HG02938 (cell line): Measurements from ENCODE around the gene TIFAB.

ENCODE experiments used
- ATAC-seq: cut with Tn5 transposase; IDR thresholded peaks from one replicate; pipeline ENCODE4 v1.9.1; 2021; ENCODE audit warnings: mild to moderate bottlenecking, moderate library complexity; ENCODE audit not compliant: unreplicated experiment

Gene TIFAB

DNA sequence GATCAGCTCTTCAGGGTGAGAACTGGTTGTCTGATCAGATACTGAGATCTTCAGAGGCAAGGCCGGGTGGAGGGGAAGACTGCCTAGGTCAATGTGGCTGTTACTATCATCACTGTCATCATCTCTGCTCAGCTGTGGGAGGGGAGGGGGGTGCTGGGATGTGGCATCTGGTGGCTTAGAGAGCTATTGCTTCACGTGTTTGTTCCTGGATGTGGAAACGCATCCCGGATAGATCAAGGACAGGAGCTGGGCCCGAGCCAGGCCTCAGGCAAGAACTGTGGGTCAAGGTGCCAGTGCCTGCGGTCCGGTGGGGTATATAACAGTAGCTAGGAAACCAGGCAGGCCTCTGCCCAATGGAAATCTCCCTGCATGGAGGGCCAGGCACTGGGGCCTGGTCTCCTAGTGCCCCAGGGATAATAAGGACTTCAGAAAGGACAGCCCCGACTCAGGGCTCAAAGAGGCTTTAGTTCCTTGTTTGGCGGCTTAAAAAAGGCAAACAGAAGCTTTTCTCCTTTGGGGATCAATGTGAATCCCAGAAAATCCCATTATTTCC lies 30.3 kb upstream of the TIFAB start:
- no peak for ATAC-seq

DNA sequence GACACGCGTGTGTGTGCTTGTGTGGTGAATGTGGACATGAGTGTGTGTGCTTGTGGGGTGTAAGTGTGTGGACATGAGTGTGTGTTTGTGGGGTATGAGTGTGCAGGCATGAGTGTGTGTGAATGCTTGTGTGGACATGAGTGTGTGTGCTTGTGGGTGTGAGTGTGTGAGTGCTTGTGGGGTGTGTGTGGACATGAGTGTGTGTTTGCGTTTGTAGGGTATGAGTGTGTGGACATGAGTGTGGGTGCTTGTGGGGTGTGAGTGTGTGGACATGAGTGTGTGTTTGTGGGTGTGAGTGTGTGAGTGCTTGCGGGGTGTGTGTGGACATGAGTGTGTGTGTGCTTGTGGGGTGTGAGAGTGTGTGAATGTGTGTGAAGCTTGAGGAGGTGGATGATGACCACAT lies 29.8 kb upstream of the TIFAB start:
- no peak for ATAC-seq

GRCh38 chr5:135481387-135481786 lies 29.2 kb upstream of the TIFAB start:
- ATAC-seq: no peak

GRCh38 chr5:135480511-135480910 lies 28.4 kb upstream of the TIFAB start:
- no peak for ATAC-seq

GRCh38 chr5:135478938-135479337 lies 26.8 kb upstream of the TIFAB start:
- no peak for ATAC-seq

GRCh38 chr5:135477613-135478066 lies 25.5 kb upstream of the TIFAB start:
- no peak for ATAC-seq

DNA sequence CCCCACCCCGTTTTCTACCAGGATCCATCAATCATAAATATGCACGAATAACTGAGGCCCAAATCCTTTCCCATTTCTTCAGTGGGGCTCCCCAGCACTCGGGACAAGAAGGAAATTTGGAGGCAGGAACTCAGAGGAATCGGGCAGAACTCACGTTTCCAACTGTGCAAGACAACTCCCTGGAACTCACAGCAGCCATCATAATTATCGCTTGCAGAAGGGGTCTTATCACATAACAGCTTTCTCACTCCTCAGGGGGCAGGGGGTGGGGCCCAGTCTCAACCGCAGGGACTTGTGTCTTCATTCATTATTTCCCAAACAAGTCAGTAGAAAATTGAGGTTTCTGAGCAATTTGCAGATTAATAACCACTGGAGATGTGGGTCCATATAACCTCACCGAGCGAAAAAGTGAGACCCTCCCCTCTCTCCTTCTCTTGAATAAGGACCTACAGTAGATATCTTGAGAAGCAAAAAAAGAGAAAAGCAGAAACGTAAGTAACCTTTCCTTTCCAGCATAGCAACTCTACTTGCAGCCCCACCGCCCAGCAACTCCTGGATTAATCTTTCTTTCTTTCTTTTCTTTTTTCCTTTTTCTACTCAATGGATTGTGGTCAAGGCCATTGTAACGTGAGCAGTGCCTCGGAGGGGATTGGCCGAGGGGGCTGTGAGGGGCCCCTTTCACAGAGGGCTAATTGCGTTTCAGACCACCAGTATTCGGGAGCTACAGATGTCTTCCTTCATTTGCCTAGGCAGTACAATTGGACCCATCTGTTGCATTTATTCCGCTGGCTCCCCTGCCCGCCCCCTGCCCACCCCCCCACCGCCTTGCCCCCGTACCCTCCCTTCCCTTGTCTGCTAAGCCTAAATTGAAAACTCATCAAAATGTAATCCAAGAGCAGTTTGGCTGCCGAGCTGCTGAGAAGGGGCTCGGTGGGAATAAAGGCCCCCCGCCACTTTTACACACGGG lies 24.7 kb upstream of the TIFAB start:
- no peak for ATAC-seq

GRCh38 chr5:135473956-135474670 lies 22.0 kb upstream of the TIFAB start:
- no peak for ATAC-seq

GRCh38 chr5:135472141-135472540 lies 20.0 kb upstream of the TIFAB start:
- no peak for ATAC-seq

- ATAC-seq: no peak
Observed at GRCh38 chr5:135471726-135472125, 19.6 kb upstream of the TIFAB start.

GRCh38 chr5:135469911-135470310 lies 17.8 kb upstream of the TIFAB start:
- ATAC-seq: no peak

DNA sequence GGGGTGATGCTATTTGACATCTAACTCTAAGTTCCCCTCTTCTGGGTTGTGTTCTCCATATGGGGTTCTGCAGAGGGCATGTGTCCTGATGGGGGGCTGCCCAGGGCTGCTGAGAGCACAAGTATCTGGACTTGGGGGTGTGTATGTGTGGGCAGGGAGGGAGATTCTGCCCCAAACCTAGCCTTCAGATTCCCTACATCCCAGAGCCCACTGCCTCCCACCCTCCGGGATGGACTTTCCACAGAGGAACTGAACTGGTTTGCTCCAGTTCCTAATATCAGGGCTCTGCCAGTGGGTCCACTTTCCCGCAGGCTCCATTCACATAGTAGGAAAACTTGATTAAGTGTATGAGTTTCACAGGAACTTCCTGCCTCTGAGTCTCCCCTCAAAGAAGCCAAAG lies 16.4 kb upstream of the TIFAB start:
- no peak for ATAC-seq

DNA sequence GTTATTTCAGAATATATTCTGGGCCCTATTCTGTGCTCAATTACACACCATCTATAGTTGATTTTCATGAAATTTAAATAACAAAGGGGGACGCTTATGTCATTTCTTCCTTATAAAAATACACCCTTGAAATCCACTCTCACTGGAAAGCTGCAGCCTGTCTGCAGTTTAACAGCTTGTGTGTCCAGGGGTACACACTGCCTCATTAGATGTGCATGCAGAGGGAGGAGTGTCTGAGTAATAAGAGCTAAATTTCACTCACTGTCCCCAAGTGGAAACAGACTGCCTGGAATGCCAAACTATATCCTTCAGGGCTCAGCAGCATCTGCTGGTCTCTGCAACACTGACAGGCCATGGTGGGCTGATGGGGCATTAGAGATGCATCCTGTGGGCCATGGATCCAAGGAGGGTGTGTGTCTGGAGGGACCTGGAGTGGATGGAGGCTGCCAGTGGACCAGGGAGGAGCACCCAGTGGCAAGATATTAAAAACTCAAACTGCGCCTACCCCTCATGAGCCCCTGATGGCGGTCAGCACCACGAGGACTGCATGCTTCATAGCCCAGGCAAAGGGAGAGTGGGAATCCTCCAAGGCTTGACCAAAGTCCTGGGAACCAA lies 15.8 kb upstream of the TIFAB start:
- no peak for ATAC-seq

DNA sequence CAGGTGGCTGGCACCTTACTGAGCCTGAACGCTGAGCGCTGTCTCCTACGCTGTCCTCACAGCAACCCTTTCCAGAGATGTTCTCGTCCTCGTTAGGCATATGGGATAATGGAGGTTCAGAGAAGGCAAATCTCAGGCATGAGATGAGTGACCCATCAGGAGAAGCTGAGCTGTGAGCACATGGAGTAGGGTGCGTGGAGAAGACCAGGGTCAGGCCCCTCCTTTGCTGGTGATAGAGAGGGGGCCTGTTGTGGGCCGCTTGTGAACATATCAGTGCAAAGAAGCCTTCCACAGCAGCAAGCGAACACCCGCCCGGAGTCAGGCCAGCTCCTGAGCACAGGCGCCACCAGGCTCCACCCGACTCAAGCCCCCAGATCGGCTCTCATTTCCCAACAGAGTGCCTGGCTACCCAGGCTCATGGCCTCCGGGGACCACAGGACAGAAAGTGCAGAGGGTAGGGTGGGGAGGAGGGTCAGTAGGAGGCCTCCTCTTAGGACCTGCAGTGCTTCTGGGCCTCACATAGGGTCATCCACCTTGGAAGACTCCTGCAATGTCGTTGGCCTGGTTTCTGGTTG lies 15.0 kb upstream of the TIFAB start:
- ATAC-seq: no peak

DNA sequence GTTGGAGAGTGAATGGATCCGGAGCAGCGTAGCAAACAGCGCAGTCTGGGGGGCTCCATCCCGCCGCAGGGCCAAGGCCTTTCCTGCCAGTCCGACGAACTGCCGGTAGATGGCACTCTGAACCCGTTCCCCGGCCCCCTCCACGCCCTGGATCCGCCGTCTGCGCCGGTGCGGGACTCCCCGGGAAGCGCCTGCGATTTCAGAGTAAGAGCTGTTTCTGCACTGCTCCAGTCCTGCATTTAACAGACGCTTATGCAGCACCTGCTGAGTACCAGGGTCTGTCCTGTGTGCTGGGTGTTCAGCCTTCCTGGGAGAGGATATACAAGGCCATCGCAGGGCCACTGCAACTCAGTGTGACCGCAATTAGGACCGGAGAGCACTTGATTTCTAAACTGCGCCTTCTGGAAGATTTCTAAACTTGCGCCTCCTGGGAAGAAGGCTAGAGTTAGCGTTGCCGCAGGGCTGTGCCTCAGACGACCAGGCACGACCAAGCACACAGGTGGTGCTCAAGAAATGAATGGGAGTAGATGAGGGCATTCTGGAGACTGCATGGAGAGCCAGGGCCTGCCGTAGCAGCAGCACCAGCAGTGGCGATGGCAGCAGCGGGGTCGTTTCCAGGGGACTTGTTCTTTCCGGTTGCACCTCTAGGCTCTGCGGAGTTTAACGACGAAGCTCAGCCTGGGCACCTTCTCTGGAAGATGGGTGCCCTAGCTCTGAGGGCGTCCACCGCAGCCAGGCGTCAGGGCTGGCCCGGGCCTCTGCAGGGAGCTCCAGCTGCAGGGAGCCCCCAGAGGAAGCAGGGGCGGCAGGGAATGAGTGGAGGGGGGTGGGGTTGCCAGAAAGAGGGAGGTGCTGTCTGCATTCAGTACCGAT lies 14.3 kb upstream of the TIFAB start:
- peak; percentile 81 for ATAC-seq

DNA sequence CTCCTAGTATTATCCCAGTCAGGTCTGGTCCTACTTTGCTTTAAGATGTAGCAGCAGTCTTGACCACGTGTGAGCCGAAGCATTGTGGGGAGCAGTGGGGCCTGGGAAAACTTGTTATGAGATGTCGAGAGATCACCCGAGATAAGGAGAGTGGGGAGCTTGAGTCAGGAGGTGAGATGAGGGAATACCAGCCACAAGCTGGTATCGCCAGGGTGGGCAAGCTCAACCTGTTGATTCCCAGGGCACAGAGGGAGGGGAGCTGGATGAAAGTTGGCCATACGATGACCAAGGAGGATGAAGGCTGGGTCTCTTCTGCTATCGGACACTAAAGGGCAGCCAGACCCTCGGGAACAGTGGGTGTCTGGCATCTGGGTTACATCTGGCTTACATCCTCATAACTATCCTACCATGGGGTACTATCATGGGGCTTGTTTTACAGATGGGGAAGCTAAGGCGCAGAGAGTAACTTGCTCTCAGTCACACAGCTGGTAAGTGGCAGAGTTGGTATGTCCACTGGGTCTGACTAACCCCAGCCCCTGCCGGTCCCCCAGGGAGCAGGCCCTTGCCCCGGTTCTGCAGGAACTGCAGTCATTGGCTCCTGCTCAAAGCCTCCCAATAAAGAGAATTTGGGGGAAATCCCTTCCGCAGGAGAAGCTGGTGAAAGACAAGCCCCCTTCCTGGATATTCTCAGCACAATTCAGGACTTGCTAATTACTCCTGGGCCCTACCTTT lies 13.4 kb upstream of the TIFAB start:
- ATAC-seq: no peak

DNA sequence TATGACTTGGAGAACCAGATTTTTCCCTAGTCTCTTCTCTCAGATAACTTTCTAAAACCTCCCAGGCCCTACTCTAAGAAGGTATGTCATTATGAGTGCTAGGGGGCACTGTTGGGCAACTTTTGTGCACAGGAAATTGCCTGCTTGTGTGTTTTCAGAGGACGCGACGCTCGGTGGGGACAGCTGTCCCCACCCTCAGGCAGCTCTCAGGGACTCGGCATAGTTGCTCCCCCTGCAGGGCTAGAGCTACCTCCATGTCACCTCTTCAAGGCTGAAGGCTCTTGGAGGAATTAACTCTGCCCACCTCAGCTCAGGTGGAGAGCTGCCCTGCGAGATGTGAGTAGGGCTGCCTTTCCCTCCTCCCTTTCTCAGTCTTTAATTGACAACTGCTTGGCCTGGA lies 10.2 kb upstream of the TIFAB start:
- ATAC-seq: peak; percentile 48

GRCh38 chr5:135461481-135462151 lies 9.5 kb upstream of the TIFAB start:
- no peak for ATAC-seq
